IMR-90 (cell line): ENCODE results near the gene SS18L1. TPM values are rescaled to one million over a fixed set of nuclear protein-coding genes. Genes with fewer than 3 reads are reported as not detected.
A peak's percentile ranks its signal among the peaks of the same experiment; 100 is the strongest.

ENCODE experiments used
- ATAC-seq: fragments of 200-7000 bp; cut with Tn5 transposase; 2 replicates; pipeline ENCODE4 v1.9.1; 2020; ENCODE audit warnings: low read depth, mild to moderate bottlenecking, moderate library complexity
- BruUV-seq: library from RNA; stranded (reverse); fragments of 400-500 nt; replicated peaks from 2 replicates; lab custom pipeline; 2021; lab: Mats Ljungman, UMichigan
- CTCF ChIA-PET: fragments of 300-600 bp; formaldehyde crosslinking; extraction: SDS; loops from one replicate; lab custom pipeline; 2021; ENCODE audit warnings: antibody characterized with exemption; lab: Yijun Ruan, JAX
- POLR2A ChIA-PET: fragments of 300-600 bp; sonication (Branson Sonifier 250); formaldehyde crosslinking; loops from one replicate; lab custom pipeline; 2022; ENCODE audit warnings: antibody characterized with exemption; ENCODE audit not compliant: unreplicated experiment; lab: Charles Lee
- DNase-seq: peaks from one replicate; pipeline ENCODE4 v3.0.0; 2013
- H2AFZ ChIP-seq: replicated peaks from 2 replicates; pipeline ENCODE3; 2013; ENCODE audit warnings: low read length, mild to moderate bottlenecking; ENCODE audit not compliant: poor library complexity
- H2AK5ac ChIP-seq: 2 replicates; pipeline ENCODE4 v1.6.1; 2013; ENCODE audit warnings: low read depth, low read length, inconsistent platforms
- H2AK9ac ChIP-seq: replicated peaks from 2 replicates; pipeline ENCODE3; 2013; ENCODE audit warnings: mild to moderate bottlenecking, low read depth, low read length, moderate library complexity; ENCODE audit not compliant: poor library complexity
- H2BK120ac ChIP-seq: 2 replicates; pipeline ENCODE4 v1.6.1; 2013; ENCODE audit warnings: low read depth, low read length, inconsistent platforms
- H2BK15ac ChIP-seq: 3 replicates; pipeline ENCODE4 v1.6.1; 2013; ENCODE audit warnings: low read depth, low read length, inconsistent platforms
- H2BK20ac ChIP-seq: 2 replicates; pipeline ENCODE4 v1.6.1; 2013; ENCODE audit warnings: low read depth, mild to moderate bottlenecking, inconsistent platforms, low read length, moderate library complexity
- H2BK5ac ChIP-seq: 2 replicates; pipeline ENCODE4 v1.6.1; 2013; ENCODE audit warnings: mild to moderate bottlenecking, low read depth, low read length, inconsistent platforms; ENCODE audit not compliant: poor library complexity, severe bottlenecking
- H3K14ac ChIP-seq: replicated peaks from 2 replicates; pipeline ENCODE4 v1.6.1; 2013; ENCODE audit warnings: low read depth, low read length, inconsistent platforms
- H3K18ac ChIP-seq: 2 replicates; pipeline ENCODE4 v1.6.1; 2013; ENCODE audit warnings: low read depth, low read length, control low read depth
- H3K23ac ChIP-seq: 2 replicates; pipeline ENCODE4 v1.6.1; 2013; ENCODE audit warnings: low read depth, low read length, inconsistent platforms
- H3K27ac ChIP-seq: 2 replicates; pipeline ENCODE4 v1.5.1; 2013; ENCODE audit warnings: mild to moderate bottlenecking, control low read depth, low read length; ENCODE audit not compliant: insufficient read depth
- H3K27me3 ChIP-seq: 2 replicates; pipeline ENCODE4 v1.6.1; 2013; ENCODE audit warnings: low read length; ENCODE audit not compliant: control insufficient read depth, insufficient read depth
- H3K36me3 ChIP-seq: 2 replicates; pipeline ENCODE4 v1.6.1; 2013; ENCODE audit warnings: low read length, mixed read lengths; ENCODE audit not compliant: control insufficient read depth, insufficient read depth
- H3K4ac ChIP-seq: 2 replicates; pipeline ENCODE4 v1.6.1; 2013; ENCODE audit warnings: low read depth, low read length, inconsistent platforms
- H3K4me1 ChIP-seq: 2 replicates; pipeline ENCODE4 v1.6.1; 2013; ENCODE audit warnings: low read length, mixed read lengths; ENCODE audit not compliant: control insufficient read depth, insufficient read depth
- H3K4me2 ChIP-seq: 2 replicates; pipeline ENCODE4 v1.6.1; 2013; ENCODE audit warnings: low read depth, mild to moderate bottlenecking, control low read depth, low read length, moderate library complexity
- H3K4me3 ChIP-seq: 2 replicates; pipeline ENCODE4 v1.5.1; 2013; ENCODE audit warnings: low read depth, mild to moderate bottlenecking, control low read depth, low read length, moderate library complexity; ENCODE audit not compliant: insufficient read depth
- H3K56ac ChIP-seq: 2 replicates; pipeline ENCODE4 v1.6.1; 2013; ENCODE audit warnings: low read length, inconsistent platforms; ENCODE audit not compliant: insufficient read depth; ENCODE audit errors: extremely low read depth
- H3K79me1 ChIP-seq, 2 experiments: 2 replicates each; pipeline ENCODE4 v1.6.1; 2013; ENCODE audit warnings: low read length in 2 of 2, inconsistent platforms in 1 of 2, low read depth in 1 of 2
- H3K9ac ChIP-seq: 2 replicates; pipeline ENCODE4 v1.6.1; 2013; ENCODE audit warnings: low read depth, low read length, control low read depth
- H3K9me1 ChIP-seq: 2 replicates; pipeline ENCODE4 v1.6.1; 2013; ENCODE audit warnings: low read length, inconsistent platforms; ENCODE audit not compliant: insufficient read depth
- H3K9me3 ChIP-seq: 2 replicates; pipeline ENCODE4 v1.6.1; 2013; ENCODE audit warnings: low read length; ENCODE audit not compliant: control insufficient read depth, insufficient read depth
- H4K20me1 ChIP-seq: 2 replicates; pipeline ENCODE4 v1.6.1; 2013; ENCODE audit warnings: low read length, inconsistent platforms; ENCODE audit not compliant: insufficient read depth
- H4K5ac ChIP-seq: 2 replicates; pipeline ENCODE4 v1.6.1; 2013; ENCODE audit warnings: mild to moderate bottlenecking, low read depth, low read length, control low read depth
- H4K8ac ChIP-seq, 2 experiments: 2 replicates each; pipeline ENCODE4 v1.6.1; 2013; ENCODE audit warnings: low read depth in 2 of 2, low read length in 2 of 2, control low read depth in 1 of 2, inconsistent platforms in 1 of 2
- H4K91ac ChIP-seq: 2 replicates; pipeline ENCODE4 v1.6.1; 2013; ENCODE audit warnings: low read depth, low read length, inconsistent platforms; ENCODE audit not compliant: insufficient read depth
- ELK1 ChIP-seq: fragments of 150-350 bp; IDR thresholded peaks from 2 replicates; pipeline ENCODE4 v1.6.1; 2016; ENCODE audit warnings: low read depth, mild to moderate bottlenecking, low read length, moderate library complexity, borderline replicate concordance
- MAFK ChIP-seq: IDR thresholded peaks from 2 replicates; pipeline ENCODE4 v1.6.1; 2012; ENCODE audit warnings: low read depth, low read length, improper control_type of control experiment
- WGBS, 2 experiments: methylation state at CpG; one replicate each; pipeline versions ENCODE4 v1.1.5 to v1.1.7; 2013; ENCODE audit warnings: missing lambda C conversion rate in 2 of 2; ENCODE audit not compliant: insufficient read length in 1 of 2; ENCODE audit errors: extremely low coverage in 2 of 2; 5-methylcytosine and 5-hydroxymethylcytosine counted together
- dilution Hi-C: fragments of 300-500 bp; cut with HindIII; formaldehyde crosslinking; loops from one replicate; pipeline ENCODE4 v1.14.3; 2018; ENCODE audit warnings: low sequenced_read_pairs; ENCODE audit not compliant: unreplicated experiment
- in situ Hi-C: fragments of 300-500 bp; cut with MboI; formaldehyde crosslinking; loops from 3 replicates; pipeline ENCODE4 v1.14.3; 2019; ENCODE audit warnings: low sequenced_read_pairs, inconsistent platforms, mixed read lengths
- intact Hi-C: fragments of 100-400 bp; cut with micrococcal nuclease; formaldehyde crosslinking; loops from 2 replicates; pipeline ENCODE4 v1.10.0; 2022
- polyA plus RNA-seq, 3 experiments: library from polyadenylated mRNA; depleted of rRNA; stranded (reverse); fragments of >200 nt; gene quantifications; 2 replicates each; pipeline ENCODE4 v1.2.3, GENCODE V29; 2012; ENCODE audit warnings: low replicate concordance in 1 of 3
- total RNA-seq: library from RNA; depleted of rRNA; stranded (reverse); fragments of >200 nt; gene quantifications from 2 replicates; pipeline ENCODE4 v1.2.3, GENCODE V29; 2012

The SS18L1 gene
- total and polyA plus RNA-seq, 2 of the 4 experiments (the other 2 are of a cell fraction) = 8.1 to 12.2 TPM

GRCh38 chr20:62149532-62150309, 6.2 kb downstream of the SS18L1 start:
- Histone ChIP-seq H3K14ac (no peak overlapping the region), H4K91ac (no peak overlapping the region), H3K4me2 (no peak overlapping the region), H3K27ac (no peak overlapping the region), H3K9me1 (peaks cover 43% of the 10 kb centered on the region), H3K79me1 (peaks cover 22 to 93% of the 10 kb centered on the region in 2 experiments), H4K20me1 (peaks cover 89% of the 10 kb centered on the region), H2AK5ac (0 out of 2 replicates have a peak overlapping the region, but pooled peaks have one; percentile 5), H2BK20ac (no peak overlapping the region), H2AK9ac (peak overlapping the region; percentile 90), H3K18ac (no peak overlapping the region), H2AFZ (peak overlapping the region; percentile 35), H2BK15ac (no peak overlapping the region), H3K4me3 (no peak overlapping the region), H4K5ac (no peak overlapping the region), H3K27me3 (no peaks in the 10 kb centered on the region), H3K4me1 (peaks cover 11% of the 10 kb centered on the region), H3K56ac (no peak overlapping the region), H2BK5ac (no peak overlapping the region), H4K8ac (no peak overlapping the region), H3K9me3 (no peaks in the 10 kb centered on the region), H2BK120ac (no peak overlapping the region), H3K36me3 (peaks cover 17% of the 10 kb centered on the region), H3K23ac (no peak overlapping the region), H3K9ac (no peak overlapping the region), H3K4ac (no peak overlapping the region)
- ChIA-PET CTCF (interaction anchor here (0.6 kb wide), 1 partner anchor 24 kb away, joined by 3 read pairs; no protein-coding TSS in a partner anchor), POLR2A (no interaction called here)
- peak; percentile 60; the same call in 1 of the 2 replicates for TF ChIP-seq MAFK
- no peak for TF ChIP-seq ELK1
- intact Hi-C loops (no loop called here), in situ Hi-C loops (no loop called here), dilution Hi-C loops (no loop called here)
- peak; percentile 18 for DNase-seq
- 62% methylated on average over 14 of the region's 24 CpGs; no CpG with 5 or more reads in 1 of the 2 experiments for WGBS, 2 experiments
- BruUV-seq = no TSS peak
- ATAC-seq = peak; percentile 76
